ENCODE results near the gene KDM7A.

Gene KDM7A

GRCh38 chr7:140081774-140082425 is 94.9 kb downstream of the KDM7A start:
- DNase-seq, result no peak

GRCh38 chr7:140080919-140081318 is 95.9 kb downstream of the KDM7A start:
- no peak for DNase-seq

GRCh38 chr7:140079121-140079536 is 97.7 kb downstream of the KDM7A start:
- DNase-seq, result no peak

- DNase-seq, result no peak
Observed at GRCh38 chr7:140078392-140078791, 98.4 kb downstream of the KDM7A start.

GRCh38 chr7:140074780-140075179 is 102.0 kb downstream of the KDM7A start:
- DNase-seq, result no peak

GRCh38 chr7:140070546-140070945 is 106.2 kb downstream of the KDM7A start:
- DNase-seq, result no peak

- DNase-seq, result no peak
Observed at GRCh38 chr7:140069298-140069949, 107.4 kb downstream of the KDM7A start.

- DNase-seq, result no peak
Observed at GRCh38 chr7:140068033-140068432, 108.8 kb downstream of the KDM7A start.

GRCh38 chr7:140067052-140067451 is 109.7 kb downstream of the KDM7A start:
- no peak for DNase-seq

GRCh38 chr7:140062528-140063299 is 114.1 kb downstream of the KDM7A start, which contains the start of gene PARP12:
Gene PARP12, minus strand, starts transcription at chr7:140062951. Its CDS starts 104 bp downstream, at chr7:140062847.
- DNase-seq, result peak; percentile 92

GRCh38 chr7:140062118-140062527 is 114.7 kb downstream of the KDM7A start:
- DNase-seq, result no peak

- no peak for DNase-seq
Observed at GRCh38 chr7:140061607-140061930, 115.2 kb downstream of the KDM7A start.

GRCh38 chr7:140060788-140061606 is 115.8 kb downstream of the KDM7A start:
- DNase-seq, result no peak

GRCh38 chr7:140060243-140060630 is 116.5 kb downstream of the KDM7A start:
- peak; percentile 36 for DNase-seq

GRCh38 chr7:140059273-140060242 is 117.2 kb downstream of the KDM7A start:
- no peak for DNase-seq

- DNase-seq, result no peak
Observed at GRCh38 chr7:140058517-140058916, 118.3 kb downstream of the KDM7A start.

- no peak for DNase-seq
Observed at GRCh38 chr7:140057143-140057535, 119.6 kb downstream of the KDM7A start.

GRCh38 chr7:140056431-140057142 is 120.2 kb downstream of the KDM7A start:
- DNase-seq, result no peak

- DNase-seq, result no peak
Observed at GRCh38 chr7:140055833-140056232, 121.0 kb downstream of the KDM7A start.

GRCh38 chr7:140054751-140055150 is 122.0 kb downstream of the KDM7A start:
- no peak for DNase-seq
